UCSD-AML1 (cell line): ENCODE data around the gene TACC3.
"Not testable (repeated sequence)": the region's sequence is repeated elsewhere in the genome, so short reads cannot be mapped to it uniquely, and the experiment has no call there.

ENCODE experiments used
- DNase-seq: peaks from one replicate; lab custom pipeline; 2025; ENCODE audit not compliant: unreplicated experiment; lab: John Stamatoyannopoulos, UW

TACC3 gene

DNA sequence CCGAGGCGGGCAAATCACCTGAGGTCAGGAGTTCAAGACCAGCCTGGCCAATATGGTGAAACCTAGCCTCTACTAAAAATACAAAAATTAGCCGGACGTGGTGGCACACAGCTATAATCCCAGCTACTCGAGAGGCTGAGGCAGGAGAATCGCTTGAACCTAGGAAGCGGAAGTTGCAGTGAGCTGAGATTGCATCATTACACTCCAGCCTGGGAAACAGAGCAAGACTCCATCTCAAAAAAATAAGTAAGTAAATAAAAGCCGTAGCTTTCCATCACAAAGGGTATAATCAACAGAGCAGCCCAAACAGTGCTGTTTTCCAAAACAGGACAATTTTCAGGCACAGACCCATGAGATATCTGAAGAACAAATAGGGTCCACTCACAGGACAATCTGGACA, 19.6 kb upstream of the TACC3 start:
- not testable (repeated sequence) for DNase-seq

GRCh38 chr4:1703867-1704266, 17.5 kb upstream of the TACC3 start:
- DNase-seq = no peak

DNA sequence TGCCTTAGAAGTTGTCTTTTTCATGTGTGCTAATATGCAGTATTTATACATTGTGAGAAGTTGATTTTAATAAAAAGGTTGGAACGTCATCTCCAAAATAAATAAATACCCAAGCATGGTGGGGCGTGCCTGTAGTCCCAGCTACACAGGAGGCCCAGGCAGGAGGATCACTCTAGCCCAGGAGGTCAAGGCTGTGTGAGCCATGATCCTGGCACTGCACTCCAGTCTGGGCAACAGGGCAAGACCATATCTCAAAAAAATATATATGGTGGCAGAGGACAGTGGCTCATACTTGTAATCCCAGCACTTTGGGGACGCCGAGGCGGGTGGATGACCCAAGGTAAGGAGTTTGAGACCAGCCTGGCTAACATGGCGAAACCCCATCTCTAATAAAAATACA, 15.6 kb upstream of the TACC3 start:
- DNase-seq = no peak

DNA sequence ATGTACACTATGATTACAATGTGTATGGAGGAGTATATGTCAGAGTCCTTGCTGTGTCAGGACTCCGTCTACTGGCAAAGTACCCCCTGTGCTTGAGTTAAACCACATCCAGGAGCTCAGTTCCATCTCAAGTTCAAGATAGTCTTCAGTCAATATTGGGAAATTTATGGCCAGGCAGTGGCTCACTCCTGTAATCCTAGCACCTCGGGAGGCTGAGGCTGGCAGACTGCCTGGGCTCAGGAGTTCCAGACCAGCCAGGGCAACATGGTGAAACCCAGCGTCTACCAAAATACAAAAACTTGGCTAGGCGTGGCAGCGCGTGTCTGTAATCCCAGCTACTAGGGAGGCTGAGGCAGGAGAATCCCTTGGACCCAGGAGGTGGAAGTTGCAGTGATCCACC, 15.0 kb upstream of the TACC3 start:
- DNase-seq = no peak

GRCh38 chr4:1708581-1708980, 12.7 kb upstream of the TACC3 start:
- DNase-seq = no peak

DNA sequence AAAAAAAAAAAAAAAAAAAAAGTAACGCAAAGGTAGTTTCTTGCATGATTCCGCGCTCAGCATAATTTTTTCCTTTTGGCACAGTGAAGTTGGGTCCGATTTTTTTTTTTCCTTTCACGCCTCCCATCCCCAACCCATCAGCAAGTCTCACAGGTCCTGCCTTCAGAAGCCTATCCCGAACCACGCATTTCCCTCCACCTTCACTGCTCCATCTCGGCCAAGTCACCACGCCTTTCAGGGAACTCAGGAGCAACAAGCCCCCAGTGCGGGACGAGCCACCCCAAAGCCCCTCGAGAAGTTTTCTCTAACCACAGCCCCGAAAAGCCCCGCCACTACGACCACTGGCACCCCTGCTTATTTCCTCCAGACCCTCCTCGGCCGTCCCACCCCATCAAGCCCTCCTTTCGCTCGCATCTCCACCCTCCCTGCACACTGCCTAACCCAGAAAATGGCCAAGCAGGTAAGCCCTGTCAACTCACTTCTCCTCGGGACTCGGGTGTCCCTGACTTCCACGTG, 10.2 kb upstream of the TACC3 start:
- DNase-seq = no peak

- DNase-seq = peak; percentile 66
Measured at GRCh38 chr4:1711571-1712215, 9.6 kb upstream of the TACC3 start.

DNA sequence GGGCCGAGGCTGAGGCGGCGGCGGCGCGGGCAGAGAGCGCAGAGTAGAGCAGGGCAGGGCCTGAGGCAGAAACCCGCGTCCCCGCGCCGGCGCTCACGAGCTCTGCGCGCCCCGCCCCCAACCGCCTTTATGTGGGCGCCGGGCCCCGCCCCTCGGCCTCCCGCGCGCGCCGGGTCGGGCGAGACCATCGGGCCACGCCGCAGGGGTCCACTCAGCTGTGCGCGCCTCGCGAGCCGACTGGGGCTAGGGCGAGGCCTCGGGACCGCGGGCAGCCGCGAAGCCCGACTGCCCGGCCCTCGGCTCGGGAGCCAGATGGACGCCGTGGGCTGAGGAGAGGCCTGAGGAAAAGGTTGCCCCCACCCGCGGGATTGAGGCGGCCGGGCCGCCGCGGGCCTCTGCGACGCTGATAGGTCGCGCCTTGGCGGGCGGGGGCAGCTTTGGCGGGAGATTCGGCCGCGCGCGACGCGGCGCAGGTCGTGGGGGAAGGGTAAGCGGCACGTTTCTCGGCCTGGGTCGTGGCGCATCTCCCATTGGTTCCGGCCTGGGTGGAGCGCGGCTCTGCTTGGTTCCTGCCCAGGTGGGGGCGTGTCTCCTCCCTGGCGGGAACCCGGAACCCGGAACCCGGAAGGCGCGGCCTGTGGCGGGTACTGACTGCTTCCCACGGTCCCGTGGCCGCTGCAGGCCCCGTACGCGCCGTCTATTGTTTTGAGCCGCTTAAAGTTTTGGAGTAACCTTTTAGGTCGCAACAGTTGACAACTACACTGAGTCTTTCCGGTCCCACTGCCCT, 8.9 kb upstream of the TACC3 start, which contains the start of gene SLBP:
TSS of gene SLBP (minus strand) at position 104 of the 787 bp plus-strand sequence. CDS start 131 bp downstream, outside the sequence.
- DNase-seq = peak; percentile 98

GRCh38 chr4:1713003-1713851, 8.1 kb upstream of the TACC3 start:
- no peak for DNase-seq

GRCh38 chr4:1714303-1715001, 6.9 kb upstream of the TACC3 start:
- no peak for DNase-seq

DNA sequence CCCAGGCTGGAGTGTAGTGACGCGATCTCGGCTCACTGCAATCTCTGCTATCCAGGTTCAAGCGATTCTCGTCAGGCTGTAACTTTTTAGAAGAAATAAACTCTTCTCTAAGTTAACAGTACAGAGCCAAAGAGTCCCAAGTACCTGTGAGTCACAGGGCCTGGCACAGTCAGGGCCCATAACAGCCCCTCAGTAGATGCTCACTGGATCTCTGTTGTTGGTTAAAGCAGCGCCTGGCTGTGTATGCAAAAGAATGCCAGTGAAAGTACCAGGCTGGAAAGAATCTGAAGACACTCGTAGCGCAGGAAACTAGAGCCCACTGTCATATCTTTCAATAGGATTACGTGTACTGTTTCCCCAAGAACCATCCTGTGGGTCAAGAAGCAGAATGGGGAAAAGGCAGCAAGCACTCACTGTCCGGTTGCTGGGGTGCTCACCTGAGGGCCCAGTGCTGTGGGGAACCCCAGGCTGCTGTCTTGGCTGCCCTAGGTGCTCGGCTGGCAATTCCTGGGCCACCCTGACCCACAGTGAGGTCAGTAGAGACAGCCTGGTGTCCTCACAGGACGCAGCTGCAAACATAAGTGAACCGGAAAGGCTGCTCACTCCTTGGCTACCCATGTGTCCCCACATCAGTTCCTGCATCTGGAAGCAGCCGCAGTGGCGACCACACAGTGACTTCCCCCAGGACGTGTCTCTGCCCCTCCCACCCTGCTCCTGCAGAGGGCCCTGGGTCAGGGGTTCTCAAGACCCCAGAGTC, 6.1 kb upstream of the TACC3 start:
- DNase-seq = peak; percentile 72

GRCh38 chr4:1716065-1716945, 5.0 kb upstream of the TACC3 start:
- DNase-seq = no peak

- no peak for DNase-seq
Measured at GRCh38 chr4:1717129-1718094, 3.9 kb upstream of the TACC3 start.

- no peak for DNase-seq
Measured at GRCh38 chr4:1718095-1718850, 3.0 kb upstream of the TACC3 start.

GRCh38 chr4:1720163-1720983, 948 bp upstream of the TACC3 start:
- DNase-seq = peak; percentile 59
